Tibial nerve (tissue), 4 donors: ENCODE results near the gene PGBD5.

Experiments
- CTCF ChIP-seq, 5 experiments: fragments of 200-600 bp in 3 of 5; fragments of 450-650 bp in 2 of 5; sonication (generic) in 3 of 5; IDR thresholded peaks; one replicate each; pipeline ENCODE4 v1.5.1; 2016 to 2019; ENCODE audit warnings: antibody characterized with exemption in 5 of 5, mild to moderate bottlenecking in 3 of 5, moderate library complexity in 2 of 5
- EP300 ChIP-seq, 2 donors: sonication (generic); formaldehyde crosslinking; IDR thresholded peaks; one replicate each; pipeline ENCODE4 v1.6.1; 2017; ENCODE audit warnings: antibody characterized with exemption in 2 of 2, mild to moderate bottlenecking in 1 of 2
- POLR2A ChIP-seq, 2 donors: fragments of 450-650 bp; IDR thresholded peaks; one replicate each; pipeline ENCODE4 v1.6.1; 2017; ENCODE audit warnings: antibody characterized with exemption in 2 of 2, mild to moderate bottlenecking in 2 of 2, moderate library complexity in 2 of 2

DNA sequence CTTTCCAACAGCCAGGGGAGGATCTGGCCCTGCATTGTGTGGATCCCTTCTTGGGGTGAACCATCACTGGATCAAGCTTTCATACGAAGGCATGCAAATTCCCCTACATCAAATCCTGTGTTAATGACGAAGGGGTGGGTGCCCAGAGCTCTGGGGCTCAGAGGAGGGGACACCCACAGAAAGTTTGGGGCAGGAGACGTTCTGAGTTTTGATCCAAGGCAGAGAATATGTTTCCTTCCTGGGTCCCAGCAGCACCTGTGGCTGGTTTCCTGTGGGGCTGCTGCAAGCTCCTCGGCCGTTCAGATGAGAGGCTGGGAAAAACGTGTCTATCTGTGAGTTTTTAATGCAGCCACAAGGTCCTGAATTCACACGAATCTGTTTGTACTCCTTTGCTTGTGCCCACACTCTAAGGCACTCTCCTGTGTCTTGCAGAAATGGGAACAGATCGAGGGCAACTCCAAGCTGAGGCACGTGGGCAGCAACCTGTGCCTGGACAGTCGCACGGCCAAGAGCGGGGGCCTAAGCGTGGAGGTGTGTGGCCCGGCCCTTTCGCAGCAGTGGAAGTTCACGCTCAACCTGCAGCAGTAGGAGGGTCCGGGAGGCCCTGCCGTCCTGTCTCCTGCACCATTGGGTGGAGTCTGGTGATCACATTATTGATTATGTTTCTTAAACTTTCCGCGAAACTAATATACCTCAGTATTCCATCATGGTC is 147.1 kb downstream of the PGBD5 start:
- no peak for TF ChIP-seq CTCF (IDR thresholded peaks at IDR 0.05)
- no peak for TF ChIP-seq POLR2A (IDR thresholded peaks at IDR 0.05)
- no peak for TF ChIP-seq EP300 (IDR thresholded peaks at IDR 0.05)
